Measurements from ENCODE around the gene DOCK8.

DOCK8 gene

DNA sequence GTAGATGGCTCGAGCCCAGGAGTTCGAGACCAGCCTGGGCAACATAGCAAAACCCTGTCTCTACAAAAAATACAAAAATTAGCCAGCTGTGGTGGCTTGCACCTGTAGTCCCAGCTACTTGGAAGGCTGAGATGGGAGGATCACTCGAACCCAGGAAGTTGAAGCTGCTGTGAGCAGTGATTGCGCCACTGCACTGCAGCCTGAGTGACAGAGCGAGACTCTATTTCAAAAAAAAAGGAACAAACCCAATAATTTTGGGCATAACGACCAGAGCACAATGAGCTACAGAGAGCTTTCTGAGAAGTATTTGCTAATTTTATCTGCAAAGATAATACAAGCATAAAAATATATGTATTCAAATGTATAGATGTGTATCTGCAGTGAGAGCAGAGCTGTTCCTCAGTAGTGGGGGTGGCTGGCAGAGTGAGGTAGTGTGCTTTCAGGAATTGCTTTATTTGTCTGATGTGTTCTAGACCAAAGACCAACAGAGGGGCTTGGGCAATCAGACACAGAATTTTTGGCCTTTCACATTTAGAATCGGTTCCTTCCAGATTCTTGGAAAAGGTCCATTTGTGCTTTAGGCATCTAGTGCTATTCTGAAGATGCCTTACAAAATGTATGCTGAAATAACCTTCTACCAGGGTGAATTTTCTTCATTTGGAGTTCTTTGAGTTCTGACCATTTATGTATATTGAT, 5.2 kb downstream of the DOCK8 start:
- Histone ChIP-seq H3K27me3 (peaks cover 24% of the 10 kb centered on the region), H3K36me3 (no peaks in the 10 kb centered on the region), H3K4me1 (no peaks in the 10 kb centered on the region), H3K4me3 (ENCODE audit: low read depth, low read length) (no peak overlapping the region), H3K9me3 (no peaks in the 10 kb centered on the region)
- TF ChIP-seq, protein P1, sequence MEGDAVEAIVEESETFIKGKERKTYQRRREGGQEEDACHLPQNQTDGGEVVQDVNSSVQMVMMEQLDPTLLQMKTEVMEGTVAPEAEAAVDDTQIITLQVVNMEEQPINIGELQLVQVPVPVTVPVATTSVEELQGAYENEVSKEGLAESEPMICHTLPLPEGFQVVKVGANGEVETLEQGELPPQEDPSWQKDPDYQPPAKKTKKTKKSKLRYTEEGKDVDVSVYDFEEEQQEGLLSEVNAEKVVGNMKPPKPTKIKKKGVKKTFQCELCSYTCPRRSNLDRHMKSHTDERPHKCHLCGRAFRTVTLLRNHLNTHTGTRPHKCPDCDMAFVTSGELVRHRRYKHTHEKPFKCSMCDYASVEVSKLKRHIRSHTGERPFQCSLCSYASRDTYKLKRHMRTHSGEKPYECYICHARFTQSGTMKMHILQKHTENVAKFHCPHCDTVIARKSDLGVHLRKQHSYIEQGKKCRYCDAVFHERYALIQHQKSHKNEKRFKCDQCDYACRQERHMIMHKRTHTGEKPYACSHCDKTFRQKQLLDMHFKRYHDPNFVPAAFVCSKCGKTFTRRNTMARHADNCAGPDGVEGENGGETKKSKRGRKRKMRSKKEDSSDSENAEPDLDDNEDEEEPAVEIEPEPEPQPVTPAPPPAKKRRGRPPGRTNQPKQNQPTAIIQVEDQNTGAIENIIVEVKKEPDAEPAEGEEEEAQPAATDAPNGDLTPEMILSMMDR (IDR thresholded peaks at IDR 0.05; ENCODE audit: low read depth, low read length) = no peak
- DNase-seq = no peak

DNA sequence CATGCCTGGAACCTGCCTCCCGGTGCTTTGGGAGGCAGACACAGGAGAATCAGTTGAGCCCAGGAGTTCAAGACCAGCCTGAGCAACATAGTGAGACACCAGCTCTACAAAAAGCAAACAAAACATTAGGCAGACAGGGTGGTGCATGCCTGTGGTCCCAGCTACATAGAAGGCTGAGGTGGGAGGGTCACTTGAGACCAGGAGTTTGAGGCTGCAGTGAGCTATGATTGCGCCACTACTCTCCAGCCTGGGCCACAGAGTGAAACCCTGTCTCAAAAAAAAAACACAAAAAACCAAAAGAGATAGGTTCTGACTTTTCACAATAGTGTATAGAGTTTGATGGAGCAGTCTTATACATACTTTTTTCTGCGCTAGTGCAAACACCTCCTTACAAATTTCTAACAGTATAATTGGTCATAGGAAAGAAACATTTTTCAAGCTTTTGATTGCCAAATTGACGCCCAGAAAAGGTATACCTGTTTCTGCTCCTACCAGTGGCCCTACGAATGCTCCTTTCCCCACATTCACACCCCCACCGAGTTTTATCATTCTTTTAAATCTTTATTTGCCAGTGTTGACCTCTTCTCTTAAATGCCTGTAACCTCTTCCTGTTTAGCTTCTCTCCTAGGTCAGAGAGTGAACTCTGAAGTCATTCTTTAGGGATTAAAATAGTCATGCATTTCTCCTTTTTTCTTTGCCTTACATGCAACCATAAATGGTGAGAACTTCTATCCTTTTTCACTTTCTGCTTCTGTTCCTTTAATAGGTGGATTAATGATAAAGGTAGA, 7.5 kb downstream of the DOCK8 start:
- Histone ChIP-seq H3K36me3 (no peaks in the 10 kb centered on the region), H3K27me3 (peaks cover 11% of the 10 kb centered on the region; the same call in 1 of the 2 replicates), H3K4me3 (ENCODE audit: low read depth, low read length) (no peak overlapping the region), H3K9me3 (no peaks in the 10 kb centered on the region), H3K4me1 (no peaks in the 10 kb centered on the region)
- TF ChIP-seq, protein P1 (IDR thresholded peaks at IDR 0.05; ENCODE audit: low read depth, low read length) = no peak
- no peak for DNase-seq

DNA sequence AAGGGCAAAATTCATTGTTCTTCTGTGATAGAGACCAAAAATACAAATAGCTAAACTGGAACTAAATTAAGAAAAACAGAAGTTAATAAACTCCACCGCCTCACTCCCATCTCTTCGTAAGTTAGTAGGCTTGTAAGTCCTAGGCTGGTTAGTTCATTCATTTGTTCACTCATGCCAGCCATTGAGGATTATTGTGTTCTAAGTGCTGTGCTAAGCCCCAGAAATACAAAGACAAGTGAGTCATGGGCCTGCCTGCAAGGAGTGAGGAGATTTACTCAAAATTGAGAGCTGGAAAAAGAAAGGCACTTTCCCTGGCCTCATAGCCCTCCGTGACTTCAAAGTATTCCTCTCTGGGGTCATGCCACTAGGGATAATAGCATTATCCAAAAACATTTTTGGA, 8.5 kb downstream of the DOCK8 start:
- no peak for DNase-seq
- TF ChIP-seq, protein P1 (IDR thresholded peaks at IDR 0.05; ENCODE audit: low read depth, low read length) = no peak
- Histone ChIP-seq H3K9me3 (no peaks in the 10 kb centered on the region), H3K4me3 (ENCODE audit: low read depth, low read length) (no peak overlapping the region), H3K4me1 (no peaks in the 10 kb centered on the region), H3K36me3 (no peaks in the 10 kb centered on the region), H3K27me3 (peaks cover 11% of the 10 kb centered on the region; the same call in 1 of the 2 replicates)

DNA sequence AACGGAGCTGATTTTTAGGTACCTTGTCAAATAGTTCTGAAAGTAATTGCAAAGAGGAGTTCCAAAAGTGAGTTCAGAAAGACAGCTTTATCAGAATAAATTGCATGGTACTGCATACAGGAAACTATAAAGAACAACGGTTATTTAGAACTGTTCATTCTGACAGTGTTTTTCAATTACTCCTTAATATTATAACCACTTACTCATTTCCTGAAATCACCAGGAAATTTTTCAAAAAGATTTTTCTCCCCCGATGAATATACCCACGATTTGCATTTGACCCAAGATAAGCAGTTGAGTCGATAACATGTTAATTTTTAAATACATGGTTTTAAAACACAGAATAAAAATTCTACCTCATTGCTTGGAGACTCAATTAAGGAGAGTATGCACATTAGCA, 9.4 kb downstream of the DOCK8 start:
- H3K4me3 ChIP-seq (ENCODE audit: low read depth, low read length) = no peak overlapping the region
- H3K4me1 ChIP-seq = no peaks in the 10 kb centered on the region
- H3K9me3 ChIP-seq = no peaks in the 10 kb centered on the region
- peaks cover 11% of the 10 kb centered on the region; the same call in 1 of the 2 replicates for H3K27me3 ChIP-seq
- no peaks in the 10 kb centered on the region for H3K36me3 ChIP-seq
- TF ChIP-seq, protein P1 (IDR thresholded peaks at IDR 0.05; ENCODE audit: low read depth, low read length) = no peak
- no peak for DNase-seq

DNA sequence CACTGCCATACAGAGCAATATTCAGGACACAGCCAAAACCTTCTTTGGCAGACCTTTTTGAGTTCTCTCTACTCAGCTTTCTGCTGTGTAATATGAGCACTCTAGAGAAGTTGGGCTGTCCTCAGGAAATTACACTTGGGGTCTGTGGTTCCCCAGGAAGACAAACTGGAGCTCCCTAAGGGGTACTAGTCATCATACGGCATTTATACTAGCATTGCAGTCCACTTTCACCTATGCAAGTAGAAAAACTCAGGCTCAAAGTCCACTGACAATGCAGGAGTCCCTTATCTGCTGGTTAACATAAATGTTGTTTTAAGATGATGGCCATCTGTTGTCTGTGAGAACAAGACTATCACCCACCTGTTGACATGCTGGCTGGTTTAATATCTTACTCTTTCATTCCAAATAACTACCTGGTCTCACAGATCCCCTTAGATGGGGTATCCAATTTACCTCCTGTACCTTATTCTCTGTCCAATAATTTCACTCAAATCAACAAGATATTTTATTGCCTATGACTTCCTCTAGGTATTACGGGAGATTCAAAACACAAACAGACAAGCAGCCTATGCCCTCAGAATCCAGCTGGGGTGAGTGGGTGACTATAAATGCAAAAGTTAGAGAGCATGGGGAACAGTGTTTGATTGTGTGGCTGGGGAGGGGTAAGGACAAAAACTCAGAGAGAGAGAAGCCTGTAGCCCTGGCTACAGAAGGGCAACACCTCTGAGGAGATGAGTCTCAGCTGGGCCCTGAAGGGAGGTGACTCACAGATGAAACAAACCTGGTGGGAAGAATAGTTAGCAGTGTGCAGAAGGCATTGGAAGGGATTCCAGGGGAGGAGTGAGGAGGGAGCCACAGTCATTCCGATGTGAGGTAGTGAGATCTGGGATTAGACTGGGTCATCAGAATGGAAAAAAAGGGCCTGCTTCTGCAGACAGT, 10.2 kb downstream of the DOCK8 start:
- no peaks in the 10 kb centered on the region for H3K9me3 ChIP-seq
- no peaks in the 10 kb centered on the region for H3K4me1 ChIP-seq
- no peak overlapping the region for H3K4me3 ChIP-seq (ENCODE audit: low read depth, low read length)
- no peak for DNase-seq
- H3K36me3 ChIP-seq = no peaks in the 10 kb centered on the region
- TF ChIP-seq, protein P1 (IDR thresholded peaks at IDR 0.05; ENCODE audit: low read depth, low read length) = no peak
- H3K27me3 ChIP-seq = peaks cover 11% of the 10 kb centered on the region; the same call in 1 of the 2 replicates

Measured in BE2C (cell line).